ENCODE measurements around the gene MINK1. TPM values are rescaled to one million over a fixed set of nuclear protein-coding genes. Genes with fewer than 3 reads are reported as not detected.
A peak's percentile ranks its signal among the peaks of the same experiment; 100 is the strongest.

MINK1 gene
- total and polyA plus RNA-seq, 2 of the 13 experiments (the other 11 are each of a cell fraction or from before 2014, with no cell fraction given) = 17.2 to 63.9 TPM

- 0 out of 2 replicates have a peak, but pooled peaks have one; percentile 16 for TF ChIP-seq FOXA3 (CRISPR knock-in tag; IDR thresholded peaks at IDR 0.05)
- TF ChIP-seq IKZF1 (IDR thresholded peaks at IDR 0.05) = no peak
- no peak for TF ChIP-seq NPAS2 (CRISPR knock-in tag; IDR thresholded peaks at IDR 0.05; ENCODE audit: borderline replicate concordance)
- peak; percentile 25; the same call in 1 of the 2 replicates for TF ChIP-seq BCL6 (CRISPR knock-in tag; IDR thresholded peaks at IDR 0.05)
- TF ChIP-seq SALL1 (CRISPR knock-in tag; IDR thresholded peaks at IDR 0.05) = peak; percentile 2; the same call in 1 of the 2 replicates
- TF ChIP-seq NCOA1 (CRISPR knock-in tag; IDR thresholded peaks at IDR 0.05) = peak; percentile 76; the same call in 1 of the 2 replicates
- TF ChIP-seq RNF2 (conservative IDR thresholded peaks at IDR 0.05; ENCODE audit: low read depth) = no peak
- TF ChIP-seq ZNF780A (CRISPR knock-in tag; IDR thresholded peaks at IDR 0.05) = 0 out of 2 replicates have a peak, but pooled peaks have one; percentile 70
- TF ChIP-seq SP4 (CRISPR knock-in tag; IDR thresholded peaks at IDR 0.05) = peak; percentile 53; the same call in 1 of the 2 replicates
- 0 out of 4 replicates have a peak, but pooled peaks of 1 of the 2 experiments have one; percentile 42 for TF ChIP-seq KLF16 (CRISPR knock-in tag; IDR thresholded peaks at IDR 0.05)
- TF ChIP-seq, protein P1, sequence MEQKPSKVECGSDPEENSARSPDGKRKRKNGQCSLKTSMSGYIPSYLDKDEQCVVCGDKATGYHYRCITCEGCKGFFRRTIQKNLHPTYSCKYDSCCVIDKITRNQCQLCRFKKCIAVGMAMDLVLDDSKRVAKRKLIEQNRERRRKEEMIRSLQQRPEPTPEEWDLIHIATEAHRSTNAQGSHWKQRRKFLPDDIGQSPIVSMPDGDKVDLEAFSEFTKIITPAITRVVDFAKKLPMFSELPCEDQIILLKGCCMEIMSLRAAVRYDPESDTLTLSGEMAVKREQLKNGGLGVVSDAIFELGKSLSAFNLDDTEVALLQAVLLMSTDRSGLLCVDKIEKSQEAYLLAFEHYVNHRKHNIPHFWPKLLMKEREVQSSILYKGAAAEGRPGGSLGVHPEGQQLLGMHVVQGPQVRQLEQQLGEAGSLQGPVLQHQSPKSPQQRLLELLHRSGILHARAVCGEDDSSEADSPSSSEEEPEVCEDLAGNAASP (CRISPR knock-in tag; IDR thresholded peaks at IDR 0.05; ENCODE audit: borderline replicate concordance) = 0 out of 2 replicates have a peak, but pooled peaks have one; percentile 24
- TF ChIP-seq ZBTB7A (CRISPR knock-in tag; IDR thresholded peaks at IDR 0.05) = 0 out of 2 replicates have a peak, but pooled peaks have one; percentile 25
- peak; percentile 80 for TF ChIP-seq ZNF350 (CRISPR knock-in tag; IDR thresholded peaks at IDR 0.05; ENCODE audit: borderline replicate concordance, low read depth)
- TF ChIP-seq RORA (CRISPR knock-in tag; IDR thresholded peaks at IDR 0.05) = no peak
- TF ChIP-seq, protein P2, sequence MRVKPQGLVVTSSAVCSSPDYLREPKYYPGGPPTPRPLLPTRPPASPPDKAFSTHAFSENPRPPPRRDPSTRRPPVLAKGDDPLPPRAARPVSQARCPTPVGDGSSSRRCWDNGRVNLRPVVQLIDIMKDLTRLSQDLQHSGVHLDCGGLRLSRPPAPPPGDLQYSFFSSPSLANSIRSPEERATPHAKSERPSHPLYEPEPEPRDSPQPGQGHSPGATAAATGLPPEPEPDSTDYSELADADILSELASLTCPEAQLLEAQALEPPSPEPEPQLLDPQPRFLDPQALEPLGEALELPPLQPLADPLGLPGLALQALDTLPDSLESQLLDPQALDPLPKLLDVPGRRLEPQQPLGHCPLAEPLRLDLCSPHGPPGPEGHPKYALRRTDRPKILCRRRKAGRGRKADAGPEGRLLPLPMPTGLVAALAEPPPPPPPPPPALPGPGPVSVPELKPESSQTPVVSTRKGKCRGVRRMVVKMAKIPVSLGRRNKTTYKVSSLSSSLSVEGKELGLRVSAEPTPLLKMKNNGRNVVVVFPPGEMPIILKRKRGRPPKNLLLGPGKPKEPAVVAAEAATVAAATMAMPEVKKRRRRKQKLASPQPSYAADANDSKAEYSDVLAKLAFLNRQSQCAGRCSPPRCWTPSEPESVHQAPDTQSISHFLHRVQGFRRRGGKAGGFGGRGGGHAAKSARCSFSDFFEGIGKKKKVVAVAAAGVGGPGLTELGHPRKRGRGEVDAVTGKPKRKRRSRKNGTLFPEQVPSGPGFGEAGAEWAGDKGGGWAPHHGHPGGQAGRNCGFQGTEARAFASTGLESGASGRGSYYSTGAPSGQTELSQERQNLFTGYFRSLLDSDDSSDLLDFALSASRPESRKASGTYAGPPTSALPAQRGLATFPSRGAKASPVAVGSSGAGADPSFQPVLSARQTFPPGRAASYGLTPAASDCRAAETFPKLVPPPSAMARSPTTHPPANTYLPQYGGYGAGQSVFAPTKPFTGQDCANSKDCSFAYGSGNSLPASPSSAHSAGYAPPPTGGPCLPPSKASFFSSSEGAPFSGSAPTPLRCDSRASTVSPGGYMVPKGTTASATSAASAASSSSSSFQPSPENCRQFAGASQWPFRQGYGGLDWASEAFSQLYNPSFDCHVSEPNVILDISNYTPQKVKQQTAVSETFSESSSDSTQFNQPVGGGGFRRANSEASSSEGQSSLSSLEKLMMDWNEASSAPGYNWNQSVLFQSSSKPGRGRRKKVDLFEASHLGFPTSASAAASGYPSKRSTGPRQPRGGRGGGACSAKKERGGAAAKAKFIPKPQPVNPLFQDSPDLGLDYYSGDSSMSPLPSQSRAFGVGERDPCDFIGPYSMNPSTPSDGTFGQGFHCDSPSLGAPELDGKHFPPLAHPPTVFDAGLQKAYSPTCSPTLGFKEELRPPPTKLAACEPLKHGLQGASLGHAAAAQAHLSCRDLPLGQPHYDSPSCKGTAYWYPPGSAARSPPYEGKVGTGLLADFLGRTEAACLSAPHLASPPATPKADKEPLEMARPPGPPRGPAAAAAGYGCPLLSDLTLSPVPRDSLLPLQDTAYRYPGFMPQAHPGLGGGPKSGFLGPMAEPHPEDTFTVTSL (CRISPR knock-in tag; IDR thresholded peaks at IDR 0.05; ENCODE audit: borderline replicate concordance) = no peak
- TF ChIP-seq ARNT (IDR thresholded peaks at IDR 0.05) = no peak
- TF ChIP-seq SP2 (CRISPR knock-in tag; IDR thresholded peaks at IDR 0.05) = no peak
- 0 out of 2 replicates have a peak, but pooled peaks have one; percentile 6 for TF ChIP-seq ZNF143 (CRISPR knock-in tag; IDR thresholded peaks at IDR 0.05)
- TF ChIP-seq, protein P3, sequence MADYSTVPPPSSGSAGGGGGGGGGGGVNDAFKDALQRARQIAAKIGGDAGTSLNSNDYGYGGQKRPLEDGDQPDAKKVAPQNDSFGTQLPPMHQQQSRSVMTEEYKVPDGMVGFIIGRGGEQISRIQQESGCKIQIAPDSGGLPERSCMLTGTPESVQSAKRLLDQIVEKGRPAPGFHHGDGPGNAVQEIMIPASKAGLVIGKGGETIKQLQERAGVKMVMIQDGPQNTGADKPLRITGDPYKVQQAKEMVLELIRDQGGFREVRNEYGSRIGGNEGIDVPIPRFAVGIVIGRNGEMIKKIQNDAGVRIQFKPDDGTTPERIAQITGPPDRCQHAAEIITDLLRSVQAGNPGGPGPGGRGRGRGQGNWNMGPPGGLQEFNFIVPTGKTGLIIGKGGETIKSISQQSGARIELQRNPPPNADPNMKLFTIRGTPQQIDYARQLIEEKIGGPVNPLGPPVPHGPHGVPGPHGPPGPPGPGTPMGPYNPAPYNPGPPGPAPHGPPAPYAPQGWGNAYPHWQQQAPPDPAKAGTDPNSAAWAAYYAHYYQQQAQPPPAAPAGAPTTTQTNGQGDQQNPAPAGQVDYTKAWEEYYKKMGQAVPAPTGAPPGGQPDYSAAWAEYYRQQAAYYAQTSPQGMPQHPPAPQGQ (CRISPR knock-in tag; IDR thresholded peaks at IDR 0.05; ENCODE audit: borderline replicate concordance) = no peak
- no peak for TF ChIP-seq CHCHD3 (CRISPR knock-in tag; IDR thresholded peaks at IDR 0.05)
- TF ChIP-seq RFX3 (CRISPR knock-in tag; IDR thresholded peaks at IDR 0.05) = no peak
- 0 out of 2 replicates have a peak, but pooled peaks have one; percentile 23 for TF ChIP-seq POLR2AphosphoS5 (IDR thresholded peaks at IDR 0.05; ENCODE audit: low read depth, low read length)
Observed at GRCh38 chr17:4908711-4909496, 75.8 kb downstream of the MINK1 start (continued).
